Superior temporal gyrus (tissue), 1 donor: ENCODE data around the gene NME7.
A peak's percentile ranks its signal among the peaks of the same experiment; 100 is the strongest.

ENCODE experiments used
- DNase-seq: peaks from one replicate; pipeline ENCODE4 v3.0.0-alpha.2; 2016; ENCODE audit errors: extremely low spot score

The NME7 gene

GRCh38 chr1:169085911-169086310 lies 281.7 kb downstream of the NME7 start:
- DNase-seq, result peak; percentile 29
